Keratinocyte (primary cell): ENCODE data around the gene P2RY12. TPM values are rescaled to one million over a fixed set of nuclear protein-coding genes. Genes with fewer than 3 reads are reported as not detected.

Source experiments
- DNase-seq: peaks from one replicate; pipeline ENCODE4 v3.0.0-alpha.2; 2011; ENCODE audit warnings: low read depth, missing footprints, low spot score
- FAIRE-seq: peaks from 2 replicates; lab custom pipeline; 2011; peaks lifted over from hg19 to GRCh38; lab: Jason Lieb, UNC
- H2AFZ ChIP-seq: 2 replicates; pipeline ENCODE4 v1.6.0; 2012; ENCODE audit warnings: low read length, control low read depth, inconsistent platforms; ENCODE audit not compliant: control insufficient read depth
- H3K27ac ChIP-seq: 2 replicates; pipeline ENCODE4 v1.5.1; 2011; ENCODE audit warnings: low read length; ENCODE audit not compliant: control insufficient read depth, insufficient read depth
- H3K27me3 ChIP-seq: 3 replicates; pipeline ENCODE4 v1.6.0; 2011; ENCODE audit warnings: low read length; ENCODE audit not compliant: control insufficient read depth, insufficient read depth; ENCODE audit errors: extremely low read depth
- H3K36me3 ChIP-seq, 2 experiments: 2 replicates in 1 of 2; 3 replicates in 1 of 2; pipeline ENCODE4 v1.5.1; 2011; ENCODE audit warnings: low read length in 2 of 2, mild to moderate bottlenecking in 1 of 2; ENCODE audit not compliant: control insufficient read depth in 2 of 2, insufficient read depth in 2 of 2; ENCODE audit errors: extremely low read depth in 1 of 2
- H3K4me1 ChIP-seq: 3 replicates; pipeline ENCODE4 v1.5.1; 2011; ENCODE audit warnings: low read length; ENCODE audit not compliant: control insufficient read depth, insufficient read depth; ENCODE audit errors: extremely low read depth
- H3K4me2 ChIP-seq: 3 replicates; pipeline ENCODE4 v1.6.0; 2011; ENCODE audit warnings: low read depth, low read length; ENCODE audit not compliant: control insufficient read depth, insufficient read depth; ENCODE audit errors: extremely low read depth
- H3K4me3 ChIP-seq, 3 experiments: fragments of 200-600 bp in 1 of 3; sonication (generic) in 1 of 3; 2 replicates in 2 of 3; 3 replicates in 1 of 3; pipeline ENCODE4 v1.5.1; 2011 to 2016; ENCODE audit warnings: low read length in 3 of 3, mild to moderate bottlenecking in 3 of 3, control low read depth in 2 of 3, inconsistent platforms in 1 of 3, low read depth in 1 of 3, mixed read lengths in 1 of 3, mixed run types in 1 of 3, moderate library complexity in 1 of 3; ENCODE audit not compliant: control insufficient read depth in 2 of 3, insufficient read depth in 2 of 3; ENCODE audit errors: extremely low read depth in 1 of 3
- H3K79me2 ChIP-seq: 2 replicates; pipeline ENCODE4 v1.6.0; 2012; ENCODE audit warnings: low read length; ENCODE audit not compliant: control insufficient read depth, insufficient read depth
- H3K9ac ChIP-seq: 3 replicates; pipeline ENCODE4 v1.6.0; 2011; ENCODE audit warnings: low read length; ENCODE audit not compliant: control insufficient read depth, insufficient read depth; ENCODE audit errors: extremely low read depth
- H3K9me1 ChIP-seq: 3 replicates; pipeline ENCODE4 v1.6.0; 2011; ENCODE audit warnings: low read length; ENCODE audit not compliant: control insufficient read depth, insufficient read depth; ENCODE audit errors: extremely low read depth
- H3K9me3 ChIP-seq: 2 replicates; pipeline ENCODE4 v1.5.1; 2012; ENCODE audit warnings: low read depth, low read length; ENCODE audit not compliant: control insufficient read depth
- H4K20me1 ChIP-seq: 3 replicates; pipeline ENCODE4 v1.6.0; 2011; ENCODE audit warnings: low read length; ENCODE audit not compliant: control insufficient read depth, insufficient read depth; ENCODE audit errors: extremely low read depth
- EZH2 ChIP-seq: IDR thresholded peaks from one replicate; pipeline ENCODE4 v1.6.1; 2012; ENCODE audit warnings: inconsistent platforms, mild to moderate bottlenecking, low read length, moderate library complexity
- dilution Hi-C: fragments of 300-500 bp; cut with MboI; formaldehyde crosslinking; loops from one replicate; pipeline ENCODE4 v1.7.0; 2020; ENCODE audit warnings: low sequenced_read_pairs; ENCODE audit not compliant: extremely low pct_ligation_motif_present
- polyA plus RNA-seq, 5 experiments: library from polyadenylated mRNA; depleted of rRNA in 3 of 5; stranded (reverse) in 3 of 5; stranded (forward) in 1 of 5; unstranded in 1 of 5; fragments of >200 nt; gene quantifications; 1 replicate in 1 of 5; 2 replicates in 3 of 5; 3 replicates in 1 of 5; pipeline versions ENCODE4 v1.2.1 to v1.2.3, GENCODE V29; 2011 to 2012; ENCODE audit warnings: missing spikeins in 2 of 5, low read depth in 1 of 5, low replicate concordance in 1 of 5
- TF ChIP-seq, protein P1 (sequence below), 3 experiments: IDR thresholded peaks in 1 of 3; conservative IDR thresholded peaks in 1 of 3; optimal IDR thresholded peaks in 1 of 3; 2 replicates in 2 of 3; 3 replicates in 1 of 3; pipeline versions ENCODE3 to v1.5.1; 2011; ENCODE audit warnings: low read length in 3 of 3, mild to moderate bottlenecking in 3 of 3, moderate library complexity in 2 of 3, control low read depth in 1 of 3, inconsistent platforms in 1 of 3; ENCODE audit not compliant: insufficient read depth in 2 of 3; ENCODE audit errors: extremely low read depth in 1 of 3

P2RY12 gene
- polyA plus RNA-seq, 1 donor (not counting 4 experiments of a cell fraction or from before 2014, with no cell fraction given), result not detected

DNA sequence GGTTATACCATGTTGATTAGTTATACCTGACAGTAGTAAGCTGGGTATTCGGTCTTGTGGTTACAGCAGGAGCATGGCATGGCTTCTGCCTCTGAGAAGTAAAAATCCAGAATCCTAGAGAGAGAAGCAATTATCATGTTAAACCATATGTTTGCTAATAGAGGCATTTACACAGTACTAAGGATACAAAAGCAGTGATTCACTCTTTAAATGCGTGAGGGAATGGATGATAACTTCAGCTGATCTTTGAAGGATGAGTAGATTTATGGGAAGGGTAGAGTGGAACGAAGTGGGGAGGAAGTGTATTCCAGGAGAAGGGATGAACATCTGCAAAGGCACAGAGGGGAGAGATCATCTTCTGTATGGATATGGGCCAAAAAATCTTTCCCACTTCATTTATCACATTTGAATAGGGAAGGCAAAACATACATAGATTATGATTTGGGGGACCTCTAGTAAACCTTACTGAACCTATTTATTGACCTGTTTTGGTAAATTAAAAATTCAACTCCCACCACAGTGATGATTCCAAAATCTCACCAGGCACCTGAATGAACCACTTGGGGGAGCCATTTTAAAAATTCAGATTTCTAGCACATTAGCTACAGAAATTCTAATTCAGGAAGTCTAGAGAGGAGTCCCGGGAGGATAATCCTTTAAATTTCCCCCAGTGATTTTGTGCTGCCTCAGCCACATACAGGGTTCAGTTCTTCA is 41.2 kb upstream of the P2RY12 start:
- H3K4me3 ChIP-seq, result no peak overlapping the region
- no peaks in the 10 kb centered on the region for H3K79me2 ChIP-seq
- FAIRE-seq, result no peak

DNA sequence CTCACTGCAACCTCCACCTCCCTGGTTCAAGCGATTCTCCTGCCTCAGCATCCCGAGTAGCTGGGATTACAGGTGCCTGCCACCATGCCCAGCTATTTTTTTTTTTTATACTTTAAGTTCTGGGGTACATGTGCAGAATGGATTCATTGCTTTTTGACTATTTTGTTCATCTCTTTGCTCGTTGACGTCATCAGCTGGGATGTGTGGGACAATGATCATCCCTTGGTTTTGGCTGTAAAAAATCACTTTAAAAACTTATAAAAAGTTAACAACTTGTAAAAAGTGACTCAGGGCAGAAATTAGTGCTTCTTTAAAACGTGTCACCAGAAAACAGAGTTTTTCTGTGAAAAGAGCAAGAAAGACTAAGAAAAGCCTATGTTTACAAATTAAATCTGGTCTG is 38.5 kb upstream of the P2RY12 start:
- Histone ChIP-seq H3K9ac (no peak overlapping the region), H3K9me1 (no peaks in the 10 kb centered on the region), H3K27ac (no peak overlapping the region), H3K36me3 (no peaks in the 10 kb centered on the region), H3K4me1 (no peaks in the 10 kb centered on the region), H2AFZ (no peak overlapping the region), H3K9me3 (no peaks in the 10 kb centered on the region), H3K4me3 (no peak overlapping the region), H3K4me2 (no peak overlapping the region), H4K20me1 (no peaks in the 10 kb centered on the region), H3K79me2 (no peaks in the 10 kb centered on the region), H3K27me3 (no peaks in the 10 kb centered on the region)
- FAIRE-seq (no peak), DNase-seq (no peak)
- dilution Hi-C loops, result no loop called here
- no peak for TF ChIP-seq EZH2

More for the DNA sequence above, 41.2 kb upstream of the P2RY12 start:
- Histone ChIP-seq H4K20me1 (no peaks in the 10 kb centered on the region), H3K9me1 (no peaks in the 10 kb centered on the region), H3K4me2 (no peak overlapping the region), H3K36me3 (no peaks in the 10 kb centered on the region), H3K27ac (no peak overlapping the region), H3K27me3 (no peaks in the 10 kb centered on the region), H3K9me3 (no peaks in the 10 kb centered on the region), H3K4me1 (no peaks in the 10 kb centered on the region), H3K9ac (no peak overlapping the region), H2AFZ (no peak overlapping the region)
- dilution Hi-C loops, result no loop called here
- no peak for TF ChIP-seq EZH2
- TF ChIP-seq, protein P1, sequence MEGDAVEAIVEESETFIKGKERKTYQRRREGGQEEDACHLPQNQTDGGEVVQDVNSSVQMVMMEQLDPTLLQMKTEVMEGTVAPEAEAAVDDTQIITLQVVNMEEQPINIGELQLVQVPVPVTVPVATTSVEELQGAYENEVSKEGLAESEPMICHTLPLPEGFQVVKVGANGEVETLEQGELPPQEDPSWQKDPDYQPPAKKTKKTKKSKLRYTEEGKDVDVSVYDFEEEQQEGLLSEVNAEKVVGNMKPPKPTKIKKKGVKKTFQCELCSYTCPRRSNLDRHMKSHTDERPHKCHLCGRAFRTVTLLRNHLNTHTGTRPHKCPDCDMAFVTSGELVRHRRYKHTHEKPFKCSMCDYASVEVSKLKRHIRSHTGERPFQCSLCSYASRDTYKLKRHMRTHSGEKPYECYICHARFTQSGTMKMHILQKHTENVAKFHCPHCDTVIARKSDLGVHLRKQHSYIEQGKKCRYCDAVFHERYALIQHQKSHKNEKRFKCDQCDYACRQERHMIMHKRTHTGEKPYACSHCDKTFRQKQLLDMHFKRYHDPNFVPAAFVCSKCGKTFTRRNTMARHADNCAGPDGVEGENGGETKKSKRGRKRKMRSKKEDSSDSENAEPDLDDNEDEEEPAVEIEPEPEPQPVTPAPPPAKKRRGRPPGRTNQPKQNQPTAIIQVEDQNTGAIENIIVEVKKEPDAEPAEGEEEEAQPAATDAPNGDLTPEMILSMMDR (optimal IDR thresholded peaks at IDR 0.05 in 1 of 3, IDR thresholded peaks at IDR 0.05 in 1 of 3, conservative IDR thresholded peaks at IDR 0.05 in 1 of 3; ENCODE audit: extremely low read depth in 1 of 3, insufficient read depth in 2 of 3, low read length in 3 of 3), result peak in 2 of 3 experiments; percentile 26 to 32
- DNase-seq, result no peak
